HCT116 (cell line): ENCODE measurements around the gene CDKN1C. TPM values are rescaled to one million over a fixed set of nuclear protein-coding genes. Genes with fewer than 3 reads are reported as not detected.

ENCODE experiments used
- ATAC-seq: fragments of 200-7000 bp; cut with Tn5 transposase; 2 replicates; pipeline ENCODE4 v1.9.1; 2020; ENCODE audit warnings: mild to moderate bottlenecking, moderate library complexity
- BruUV-seq: library from RNA; stranded (reverse); fragments of 400-500 nt; replicated peaks from 2 replicates; lab custom pipeline; 2021; lab: Mats Ljungman, UMichigan
- CTCF ChIA-PET: fragments of 300-600 bp; sonication (Branson Sonifier 250); formaldehyde crosslinking; loops from one replicate; lab custom pipeline; 2021; ENCODE audit warnings: antibody characterized with exemption; lab: Charles Lee
- POLR2A ChIA-PET: fragments of 300-600, 350-600 bp; sonication (Branson Sonifier 250); formaldehyde crosslinking; loops from one replicate; lab custom pipeline; 2021; ENCODE audit warnings: antibody characterized with exemption; lab: Charles Lee
- RAD21 ChIA-PET, 2 experiments: fragments of 300-600 bp; sonication (Branson Sonifier 250); formaldehyde crosslinking; loops; one replicate each; lab custom pipeline; 2023; ENCODE audit warnings: low total read pairs in 2 of 2; ENCODE audit not compliant: uncharacterized antibody in 2 of 2, unreplicated experiment in 2 of 2, low non-redundant PET in 1 of 2; lab: Charles Lee
- DNase-seq: peaks from one replicate; pipeline ENCODE4 v3.0.0-alpha.2; 2010; ENCODE audit warnings: low read depth, low spot score
- H2AFZ ChIP-seq: fragments of 200-600 bp; shearing (Covaris generic), sonication (generic); 2 replicates; pipeline ENCODE4 v1.6.1; 2017; ENCODE audit warnings: low read depth, mixed run types, mixed read lengths, antibody characterized with exemption, low read length; ENCODE audit not compliant: poor library complexity, severe bottlenecking
- H3K27ac ChIP-seq: 2 replicates; pipeline ENCODE4 v1.5.1; 2012; ENCODE audit warnings: low read depth, low read length
- H3K27me3 ChIP-seq: fragments of 200-600 bp; sonication (generic); 2 replicates; pipeline ENCODE4 v1.6.1; 2016; ENCODE audit warnings: mixed run types, low read length, mixed read lengths; ENCODE audit not compliant: insufficient read depth
- H3K36me3 ChIP-seq, 2 experiments: fragments of 200-500 bp in 1 of 2; fragments of 200-600 bp in 1 of 2; sonication (Bioruptor generic) in 1 of 2; sonication (generic) in 1 of 2; 2 replicates each; pipeline versions ENCODE4 v1.5.1 to v1.6.1; 2014 to 2016; ENCODE audit warnings: low read length in 2 of 2, inconsistent platforms in 1 of 2, mixed read lengths in 1 of 2, mixed run types in 1 of 2; ENCODE audit not compliant: insufficient read depth in 2 of 2, control insufficient read depth in 1 of 2
- H3K4me1 ChIP-seq, 2 experiments: fragments of 200-600 bp in 1 of 2; sonication (generic) in 1 of 2; 2 replicates each; pipeline versions ENCODE4 v1.5.1 to v1.6.1; 2012 to 2017; ENCODE audit warnings: low read length in 2 of 2, inconsistent platforms in 1 of 2, mild to moderate bottlenecking in 1 of 2, mixed read lengths in 1 of 2, mixed run types in 1 of 2, moderate library complexity in 1 of 2; ENCODE audit not compliant: insufficient read depth in 2 of 2, control insufficient read depth in 1 of 2
- H3K4me2 ChIP-seq: fragments of 200-600 bp; sonication (generic); 2 replicates; pipeline ENCODE4 v1.6.1; 2017; ENCODE audit warnings: mixed run types, low read length, mixed read lengths
- H3K4me3 ChIP-seq, 2 experiments: fragments of 200-600 bp in 1 of 2; sonication (generic) in 1 of 2; replicated peaks in 1 of 2; 2 replicates each; pipeline ENCODE4 v1.5.1; 2011 to 2016; ENCODE audit warnings: low read length in 2 of 2, control low read depth in 1 of 2, low read depth in 1 of 2, mild to moderate bottlenecking in 1 of 2, mixed read lengths in 1 of 2, mixed run types in 1 of 2
- H3K79me2 ChIP-seq: fragments of 200-600 bp; sonication (generic); 2 replicates; pipeline ENCODE4 v1.6.1; 2017; ENCODE audit warnings: mild to moderate bottlenecking, mixed run types, low read length, moderate library complexity, mixed read lengths; ENCODE audit not compliant: insufficient read depth
- H3K9ac ChIP-seq: fragments of 200-600 bp; sonication (generic); 2 replicates; pipeline ENCODE4 v1.6.1; 2016; ENCODE audit warnings: low read length, mixed read lengths
- H3K9me2 ChIP-seq: fragments of 200-600 bp; sonication (generic), shearing (Covaris generic); 2 replicates; pipeline ENCODE4 v1.6.1; 2017; ENCODE audit warnings: mixed run types, mild to moderate bottlenecking, moderate library complexity; ENCODE audit not compliant: insufficient read depth
- H3K9me3 ChIP-seq, 2 experiments: fragments of 200-500 bp in 1 of 2; fragments of 200-600 bp in 1 of 2; sonication (Bioruptor generic) in 1 of 2; sonication (generic) in 1 of 2; 2 replicates each; pipeline ENCODE4 v1.6.1; 2014 to 2017; ENCODE audit warnings: low read length in 2 of 2, mixed read lengths in 2 of 2, inconsistent platforms in 1 of 2, low read depth in 1 of 2, mild to moderate bottlenecking in 1 of 2, mixed run types in 1 of 2, moderate library complexity in 1 of 2; ENCODE audit not compliant: control insufficient read depth in 1 of 2, insufficient read depth in 1 of 2
- H4K20me1 ChIP-seq: fragments of 200-600 bp; sonication (generic), shearing (Covaris generic); 2 replicates; pipeline ENCODE4 v1.6.1; 2017; ENCODE audit warnings: mixed run types, mild to moderate bottlenecking, moderate library complexity; ENCODE audit not compliant: insufficient read depth
- ATF3 ChIP-seq: IDR thresholded peaks from 2 replicates; pipeline ENCODE4 v1.6.1; 2012
- CEBPB ChIP-seq: IDR thresholded peaks from 2 replicates; pipeline ENCODE4 v1.6.1; 2012; ENCODE audit warnings: low read depth
- EGR1 ChIP-seq: IDR thresholded peaks from 2 replicates; pipeline ENCODE4 v1.6.1; 2012; ENCODE audit warnings: low read depth
- JUND ChIP-seq: IDR thresholded peaks from 2 replicates; pipeline ENCODE4 v1.6.1; 2012
- POLR2AphosphoS5 ChIP-seq: IDR thresholded peaks from 2 replicates; pipeline ENCODE4 v1.6.1; 2011; ENCODE audit warnings: mild to moderate bottlenecking, low read depth, low read length, moderate library complexity
- REST ChIP-seq: IDR thresholded peaks from 2 replicates; pipeline ENCODE4 v1.6.1; 2012; ENCODE audit warnings: low read depth
- SRF ChIP-seq: IDR thresholded peaks from 2 replicates; pipeline ENCODE4 v1.6.1; 2012; ENCODE audit warnings: low read depth
- TCF7L2 ChIP-seq: IDR thresholded peaks from 2 replicates; pipeline ENCODE4 v1.7.0; 2011; ENCODE audit warnings: borderline replicate concordance, inconsistent platforms; ENCODE audit not compliant: insufficient read depth, insufficient read length; ENCODE audit errors: extremely low read depth
- ZFX ChIP-seq: fragments of 450-650 bp; IDR thresholded peaks from 2 replicates; pipeline ENCODE4 v1.6.1; 2017
- intact Hi-C: fragments of 100-400 bp; cut with micrococcal nuclease; formaldehyde crosslinking; loops from 2 replicates; pipeline ENCODE4 v1.10.0; 2022
- total RNA-seq: library from RNA; stranded (reverse); gene quantifications from one replicate; pipeline ENCODE4 v1.2.1, GENCODE V29; 2021; ENCODE audit not compliant: unreplicated experiment
- TF ChIP-seq, protein P1 (sequence below): IDR thresholded peaks from 2 replicates; pipeline ENCODE4 v1.6.1; 2011; ENCODE audit warnings: mild to moderate bottlenecking, low read length, moderate library complexity; ENCODE audit not compliant: insufficient replicate concordance; ENCODE audit errors: extremely low read depth

CDKN1C gene
- total RNA-seq, 1 experiment from 2014 or later: 24.0 TPM

GRCh38 chr11:2934611-2935239, 49.1 kb upstream of the CDKN1C start (continued):
- TF ChIP-seq, protein P1, sequence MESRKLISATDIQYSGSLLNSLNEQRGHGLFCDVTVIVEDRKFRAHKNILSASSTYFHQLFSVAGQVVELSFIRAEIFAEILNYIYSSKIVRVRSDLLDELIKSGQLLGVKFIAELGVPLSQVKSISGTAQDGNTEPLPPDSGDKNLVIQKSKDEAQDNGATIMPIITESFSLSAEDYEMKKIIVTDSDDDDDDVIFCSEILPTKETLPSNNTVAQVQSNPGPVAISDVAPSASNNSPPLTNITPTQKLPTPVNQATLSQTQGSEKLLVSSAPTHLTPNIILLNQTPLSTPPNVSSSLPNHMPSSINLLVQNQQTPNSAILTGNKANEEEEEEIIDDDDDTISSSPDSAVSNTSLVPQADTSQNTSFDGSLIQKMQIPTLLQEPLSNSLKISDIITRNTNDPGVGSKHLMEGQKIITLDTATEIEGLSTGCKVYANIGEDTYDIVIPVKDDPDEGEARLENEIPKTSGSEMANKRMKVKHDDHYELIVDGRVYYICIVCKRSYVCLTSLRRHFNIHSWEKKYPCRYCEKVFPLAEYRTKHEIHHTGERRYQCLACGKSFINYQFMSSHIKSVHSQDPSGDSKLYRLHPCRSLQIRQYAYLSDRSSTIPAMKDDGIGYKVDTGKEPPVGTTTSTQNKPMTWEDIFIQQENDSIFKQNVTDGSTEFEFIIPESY: no peak
- TF ChIP-seq JUND: no peak
- no peak for TF ChIP-seq ATF3

DNA sequence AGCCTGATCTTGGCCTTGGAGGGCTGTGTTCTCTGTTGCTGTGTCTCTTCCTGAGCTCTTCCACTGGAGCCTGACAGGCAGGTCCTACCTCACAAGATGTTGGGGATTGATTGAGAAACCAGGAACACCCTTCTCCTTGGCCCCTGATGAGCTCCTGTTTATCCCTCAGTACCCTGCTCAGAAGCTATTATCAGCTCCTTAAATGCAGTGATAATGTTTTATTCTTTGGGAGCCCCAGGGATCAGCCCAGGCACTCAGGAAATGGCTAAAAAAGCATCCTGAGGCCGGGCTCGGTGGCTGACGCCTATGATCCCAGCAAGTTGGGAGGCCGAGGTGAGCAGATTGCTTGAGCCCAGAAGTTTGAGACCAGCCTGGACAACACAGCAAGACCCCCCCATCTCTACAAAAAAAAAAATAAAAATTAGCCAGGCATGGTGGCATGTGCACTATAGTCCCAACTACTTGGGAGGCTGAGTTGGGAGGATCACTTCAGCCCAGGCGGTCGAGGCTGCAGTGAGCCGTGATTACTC, 48.5 kb upstream of the CDKN1C start:
- no peaks in the 10 kb centered on the region for H3K9me2 ChIP-seq
- intact Hi-C loops: no loop called here
- DNase-seq: no peak
- no peak overlapping the region for H2AFZ ChIP-seq
- peak overlapping the region; percentile 60 for H3K27ac ChIP-seq
- no peak for ATAC-seq
- H3K4me2 ChIP-seq: peak overlapping the region; percentile 81
- peaks cover 34 to 49% of the 10 kb centered on the region in 2 experiments for H3K4me1 ChIP-seq
- H3K27me3 ChIP-seq: no peaks in the 10 kb centered on the region
- H3K9me3 ChIP-seq: peaks cover 0 to 9% of the 10 kb centered on the region in 2 experiments; a peak in 1 of 4 replicates
- H3K36me3 ChIP-seq: peaks cover 0 to 6% of the 10 kb centered on the region in 2 experiments; a peak in 1 of 4 replicates
- peak overlapping the region; percentile 53 for H3K9ac ChIP-seq
- ChIA-PET POLR2A (interaction anchor here (1.0 to 1.3 kb wide), 4 partner anchors 23 to 58 kb away, joined by 3 to 5 read pairs (median 4); partner anchors contain the start of gene NAP1L4), RAD21 (interaction anchor here in 1 of 2 experiments (0.7 to 1.4 kb wide), 3 partner anchors 41 to 239 kb away, joined by 3 to 6 read pairs (median 3); no protein-coding TSS in a partner anchor), CTCF (interaction anchor here (0.9 to 3.4 kb wide), 6 partner anchors 7 to 401 kb away, joined by 3 to 11 read pairs (median 6); no protein-coding TSS in a partner anchor)
- H3K79me2 ChIP-seq: peaks cover under 1% of the 10 kb centered on the region; the same call in 1 of the 2 replicates
- no TSS peak for BruUV-seq
- no peak overlapping the region for H3K4me3 ChIP-seq
- no peaks in the 10 kb centered on the region for H4K20me1 ChIP-seq
- TF ChIP-seq ATF3: no peak
- TF ChIP-seq TCF7L2: no peak
- no peak for TF ChIP-seq REST
- TF ChIP-seq CEBPB: no peak
- TF ChIP-seq ZFX: no peak
- TF ChIP-seq POLR2AphosphoS5: no peak
- no peak for TF ChIP-seq EGR1
- TF ChIP-seq, protein P1: no peak
- no peak for TF ChIP-seq SRF
